ENCODE results near the gene MRPL22.

Gene MRPL22

DNA sequence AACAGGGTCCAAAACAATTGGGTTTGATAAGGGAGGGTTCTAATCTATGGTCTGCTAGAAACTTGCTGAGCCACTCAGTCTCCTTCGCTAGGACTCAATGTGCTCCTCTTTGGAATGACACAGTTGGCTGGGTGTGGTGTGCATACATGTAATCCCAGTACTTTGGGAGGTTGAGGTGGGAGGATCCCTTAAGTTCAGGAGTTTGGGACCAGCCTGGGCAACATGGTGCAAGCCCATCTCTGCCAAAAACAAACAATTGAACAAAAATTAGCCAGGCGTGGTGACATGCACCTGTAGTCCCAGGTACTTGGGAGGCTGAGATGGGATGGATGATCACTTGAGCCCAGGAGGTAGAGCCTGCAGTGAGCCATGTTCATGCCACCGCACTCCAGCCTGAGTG lies 70.0 kb downstream of the MRPL22 start:
- TF ChIP-seq CTCF (IDR thresholded peaks at IDR 0.05; ENCODE audit: extremely low read depth, missing control alignments) = no peak
- no peak for DNase-seq (ENCODE audit: low spot score)

DNA sequence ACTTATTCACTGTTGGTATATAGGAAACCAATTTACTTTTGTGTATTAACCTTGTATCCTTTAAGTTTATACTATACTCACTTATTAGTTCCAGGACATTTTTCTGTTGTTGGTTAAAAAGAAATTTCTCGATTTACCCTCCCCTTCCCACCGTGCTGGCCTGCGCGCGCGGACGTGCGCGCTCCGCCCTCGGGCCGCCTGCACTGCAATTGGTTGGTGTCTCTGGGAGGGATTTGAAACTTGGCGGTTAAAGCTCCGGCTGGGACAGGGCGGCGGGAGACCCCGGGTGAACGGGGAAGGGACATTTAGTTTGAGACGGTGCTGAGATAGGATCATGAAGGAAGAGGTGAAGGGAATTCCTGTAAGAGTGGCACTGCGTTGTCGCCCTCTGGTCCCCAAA lies 72.7 kb downstream of the MRPL22 start, which contains the start of gene KIF4B:
KIF4B (plus strand) TSS at position 230 of the 400 bp plus-strand sequence; CDS start at position 335, 105 bp downstream.
- TF ChIP-seq CTCF (IDR thresholded peaks at IDR 0.05; ENCODE audit: extremely low read depth, missing control alignments) = no peak
- DNase-seq (ENCODE audit: low spot score) = no peak

DNA sequence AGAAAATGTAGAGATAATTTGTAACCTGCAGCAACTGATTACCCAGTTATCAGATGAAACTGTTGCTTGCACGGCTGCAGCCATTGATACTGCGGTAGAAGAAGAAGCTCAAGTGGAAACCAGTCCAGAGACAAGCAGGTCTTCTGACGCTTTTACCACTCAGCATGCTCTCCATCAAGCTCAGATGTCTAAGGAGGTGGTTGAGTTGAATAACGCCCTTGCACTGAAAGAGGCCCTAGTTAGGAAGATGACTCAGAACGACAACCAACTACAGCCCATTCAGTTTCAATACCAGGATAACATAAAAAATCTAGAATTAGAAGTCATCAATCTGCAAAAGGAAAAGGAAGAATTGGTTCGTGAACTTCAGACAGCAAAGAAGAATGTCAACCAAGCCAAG lies 74.4 kb downstream of the MRPL22 start:
- no peak for DNase-seq (ENCODE audit: low spot score)
- TF ChIP-seq CTCF (IDR thresholded peaks at IDR 0.05; ENCODE audit: extremely low read depth, missing control alignments) = no peak

GRCh38 chr5:155017610-155018009 lies 76.7 kb downstream of the MRPL22 start:
- peak; percentile 72 for DNase-seq (ENCODE audit: low spot score)

More at GRCh38 chr5:155017610-155018009, 76.7 kb downstream of the MRPL22 start:
- TF ChIP-seq CTCF (IDR thresholded peaks at IDR 0.05; ENCODE audit: extremely low read depth, missing control alignments) = no peak
